Stimulated activated naive CD4-positive, alpha-beta T cell treated with Interleukin-2 at 50 U/mL for 16 hours (primary cell): ENCODE results near the gene S1PR1.
"Not testable (repeated sequence)": the region's sequence is repeated elsewhere in the genome, so short reads cannot be mapped to it uniquely, and the experiment has no call there.

Experiments used
- DNase-seq: peaks from one replicate; lab custom pipeline; 2025; lab: John Stamatoyannopoulos, UW

The S1PR1 gene

DNA sequence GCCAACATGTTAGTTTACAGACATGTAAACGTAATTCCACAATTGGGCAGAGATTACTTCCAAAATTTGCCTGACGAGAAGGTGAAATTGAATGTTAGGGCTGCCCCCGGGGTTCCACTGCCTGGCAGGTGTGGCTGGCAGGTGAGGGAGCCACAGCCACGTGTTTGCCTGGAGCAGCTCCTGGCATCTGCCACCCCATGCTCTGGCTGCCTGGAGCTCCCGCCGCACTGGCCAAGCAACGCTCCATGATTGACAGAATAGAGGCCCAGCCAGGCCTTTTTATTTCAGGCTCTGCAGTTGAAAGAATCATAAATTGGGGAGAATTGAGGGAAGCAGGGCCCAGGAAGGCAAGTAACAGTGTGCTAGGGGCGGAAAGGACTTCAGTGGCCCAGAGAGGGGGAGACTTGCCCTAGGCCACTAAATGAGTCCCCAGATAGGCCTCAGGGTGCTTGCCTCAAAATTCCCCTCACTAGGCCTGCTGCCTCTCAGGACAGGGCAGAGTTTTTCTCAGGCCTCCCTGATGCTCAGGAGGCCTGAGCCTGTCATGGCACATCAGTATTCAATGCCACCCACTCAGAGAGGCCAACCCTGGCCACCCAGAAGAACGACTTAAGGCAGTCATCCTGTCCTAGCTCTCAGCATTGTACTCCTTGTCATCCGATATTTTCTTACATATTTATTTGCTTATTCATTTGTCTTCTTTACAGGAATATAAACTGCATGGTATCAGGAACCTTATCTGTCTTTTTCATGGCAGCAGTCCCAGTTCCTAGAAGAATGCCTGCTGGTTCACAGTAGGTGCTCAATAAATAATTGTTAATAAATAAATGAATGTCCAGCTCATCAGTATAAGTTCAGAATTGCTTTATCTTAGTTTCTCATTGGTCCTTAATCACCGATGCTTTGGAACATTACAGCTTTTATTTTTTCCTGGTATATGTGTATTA, 16.6 kb upstream of the S1PR1 start:
- no peak for DNase-seq

DNA sequence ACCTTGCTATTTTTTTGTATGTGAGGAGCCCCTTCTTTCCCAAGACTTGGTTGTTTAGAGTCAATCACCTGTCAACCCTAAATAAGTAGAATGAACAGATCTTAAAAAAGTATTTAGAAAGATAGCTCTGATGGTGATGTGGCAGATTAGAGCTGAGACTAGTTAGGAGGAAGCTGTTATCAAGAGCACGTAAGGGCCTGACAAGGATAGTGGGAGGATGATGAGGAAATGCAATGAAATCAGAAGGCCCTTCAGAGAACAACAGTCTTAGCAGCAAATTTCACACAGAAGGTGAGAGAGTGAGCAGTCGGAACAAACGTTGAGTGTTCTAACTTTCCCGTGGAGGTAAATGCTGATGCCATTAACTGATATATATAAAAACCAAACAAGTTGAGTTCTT, 15.9 kb upstream of the S1PR1 start:
- DNase-seq, result no peak

DNA sequence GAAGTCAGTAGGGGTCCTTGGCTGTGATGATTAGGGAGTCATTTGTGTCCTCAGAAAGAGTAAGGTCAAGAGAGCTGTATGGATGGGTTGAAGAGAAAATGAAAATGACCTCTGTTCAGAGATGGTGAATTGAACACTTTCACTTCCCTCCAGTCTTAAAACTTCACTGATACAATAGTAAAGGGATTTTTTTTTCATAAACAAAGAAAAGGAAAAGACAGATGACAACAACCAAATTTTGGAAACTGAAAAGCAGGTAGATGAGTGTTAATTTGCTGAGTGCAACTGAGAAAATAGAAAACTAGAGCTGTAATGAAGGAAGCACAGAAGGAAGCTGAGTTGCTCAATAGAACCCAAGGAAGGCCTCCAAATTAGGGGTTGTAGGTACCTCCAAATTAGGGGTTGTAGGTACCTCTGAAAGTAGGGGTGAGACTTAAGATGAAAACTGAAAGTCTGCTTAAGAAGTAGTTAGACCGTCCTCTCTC, 14.8 kb upstream of the S1PR1 start:
- DNase-seq, result no peak

DNA sequence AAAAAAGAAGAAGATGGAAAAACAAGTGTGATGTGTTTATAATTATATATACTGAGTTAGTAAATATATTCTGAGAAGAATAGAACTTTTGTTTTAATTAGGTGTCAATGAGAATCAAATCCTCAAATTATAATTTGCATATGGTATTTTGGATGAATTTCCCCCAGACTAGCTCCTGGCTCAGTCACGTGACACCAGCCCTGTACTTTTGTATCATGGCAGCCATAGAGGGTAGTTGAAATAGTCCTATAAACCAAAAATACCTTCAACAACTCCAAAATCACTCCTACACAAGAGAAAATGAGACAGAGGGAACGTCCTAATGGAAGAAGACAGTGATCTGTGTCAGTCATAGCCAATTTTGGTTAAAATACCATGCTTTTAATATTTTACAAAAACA, 9.0 kb upstream of the S1PR1 start:
- DNase-seq, result no peak

DNA sequence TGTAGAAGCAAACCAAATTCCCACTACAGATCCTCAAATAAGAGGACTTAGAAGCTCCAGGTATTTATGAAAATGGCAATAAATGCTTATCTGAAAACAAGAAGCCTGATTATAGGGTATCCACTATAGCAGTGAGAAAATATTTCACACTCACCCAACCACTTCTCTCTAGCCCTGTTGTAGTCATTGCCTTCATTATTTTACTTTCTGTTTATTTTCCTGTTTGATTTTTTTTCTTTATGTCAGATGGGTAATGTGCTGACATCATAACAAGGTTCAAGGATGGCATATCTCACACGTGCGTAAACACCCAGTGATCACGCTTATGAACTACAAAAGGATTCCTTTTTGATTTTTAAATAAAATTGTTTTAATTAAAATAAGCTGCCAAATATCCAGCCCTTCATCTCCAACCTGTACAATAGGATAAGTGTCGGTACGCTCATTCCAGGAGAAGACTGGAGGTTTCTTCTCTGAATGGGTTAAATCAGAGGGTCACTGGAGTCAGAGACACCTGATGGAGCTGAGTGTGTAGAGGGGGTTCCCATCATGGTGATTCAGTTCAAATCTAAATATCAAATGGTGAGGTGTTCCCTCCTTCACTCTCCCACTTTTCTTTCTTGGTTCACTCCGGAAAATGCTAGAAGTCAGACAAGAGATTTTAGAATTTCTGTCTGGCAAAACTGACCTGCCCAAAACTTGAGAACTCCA, 8.2 kb upstream of the S1PR1 start:
- no peak for DNase-seq

DNA sequence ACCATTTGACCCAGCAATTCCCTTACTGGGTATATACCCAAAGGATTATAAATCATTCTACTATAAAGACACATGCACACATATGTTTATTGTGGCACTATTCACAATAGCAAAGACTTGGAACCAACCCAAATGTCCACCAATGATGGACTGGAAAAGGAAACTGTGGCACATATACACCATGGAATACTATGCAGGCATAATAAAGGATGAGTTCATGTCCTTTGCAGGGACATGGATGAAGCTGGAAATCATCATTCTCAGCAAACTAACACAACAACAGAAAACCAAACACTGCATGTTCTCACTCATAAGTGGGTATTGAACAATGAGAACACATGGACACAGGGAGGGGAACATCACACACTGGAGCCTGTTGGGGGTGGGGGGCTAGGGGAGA, 4.6 kb upstream of the S1PR1 start:
- DNase-seq, result not testable (repeated sequence)

DNA sequence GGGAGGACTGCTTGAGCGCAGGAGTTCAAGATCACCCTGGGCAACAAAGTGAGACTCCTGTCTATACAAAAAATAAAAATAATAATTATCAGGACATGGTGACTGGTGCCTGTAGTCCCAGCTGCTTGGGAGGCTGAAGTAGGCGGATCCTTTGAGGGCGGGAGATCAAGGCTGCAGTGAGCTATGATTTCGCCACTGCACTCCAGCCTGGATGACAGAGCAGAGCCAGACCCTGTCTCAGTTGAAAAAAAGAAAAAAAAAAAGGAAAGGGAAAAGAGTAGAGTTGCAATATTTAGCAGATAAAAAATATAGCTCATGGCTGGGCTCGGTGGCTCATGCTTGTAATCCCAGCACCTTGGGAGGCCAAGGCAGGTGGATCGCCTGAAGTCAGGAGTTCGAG, 3.3 kb upstream of the S1PR1 start:
- DNase-seq, result no peak

DNA sequence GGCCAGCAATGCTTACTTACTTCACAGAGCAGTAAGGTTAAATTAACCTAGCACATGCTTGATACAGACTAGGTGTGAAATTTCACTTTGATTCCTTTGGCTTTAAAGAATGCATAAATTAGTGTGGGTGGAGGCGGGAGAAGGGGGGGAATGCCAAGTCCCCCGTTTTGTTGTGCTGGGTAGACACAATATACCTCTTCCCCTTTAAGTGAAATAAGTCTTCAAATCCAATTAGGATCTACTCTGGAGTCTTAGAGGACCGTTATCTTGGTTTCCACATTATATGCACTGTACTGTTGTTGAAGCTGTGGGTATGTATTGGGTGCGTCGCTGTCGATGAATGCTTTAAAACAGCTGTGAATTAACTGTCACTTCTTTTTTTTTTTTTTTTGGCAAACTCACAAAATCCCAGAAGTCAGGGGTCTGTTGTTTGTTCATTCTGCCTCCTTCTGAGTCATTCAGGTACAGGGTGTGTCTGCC, 1.6 kb upstream of the S1PR1 start:
- DNase-seq, result peak; percentile 39

DNA sequence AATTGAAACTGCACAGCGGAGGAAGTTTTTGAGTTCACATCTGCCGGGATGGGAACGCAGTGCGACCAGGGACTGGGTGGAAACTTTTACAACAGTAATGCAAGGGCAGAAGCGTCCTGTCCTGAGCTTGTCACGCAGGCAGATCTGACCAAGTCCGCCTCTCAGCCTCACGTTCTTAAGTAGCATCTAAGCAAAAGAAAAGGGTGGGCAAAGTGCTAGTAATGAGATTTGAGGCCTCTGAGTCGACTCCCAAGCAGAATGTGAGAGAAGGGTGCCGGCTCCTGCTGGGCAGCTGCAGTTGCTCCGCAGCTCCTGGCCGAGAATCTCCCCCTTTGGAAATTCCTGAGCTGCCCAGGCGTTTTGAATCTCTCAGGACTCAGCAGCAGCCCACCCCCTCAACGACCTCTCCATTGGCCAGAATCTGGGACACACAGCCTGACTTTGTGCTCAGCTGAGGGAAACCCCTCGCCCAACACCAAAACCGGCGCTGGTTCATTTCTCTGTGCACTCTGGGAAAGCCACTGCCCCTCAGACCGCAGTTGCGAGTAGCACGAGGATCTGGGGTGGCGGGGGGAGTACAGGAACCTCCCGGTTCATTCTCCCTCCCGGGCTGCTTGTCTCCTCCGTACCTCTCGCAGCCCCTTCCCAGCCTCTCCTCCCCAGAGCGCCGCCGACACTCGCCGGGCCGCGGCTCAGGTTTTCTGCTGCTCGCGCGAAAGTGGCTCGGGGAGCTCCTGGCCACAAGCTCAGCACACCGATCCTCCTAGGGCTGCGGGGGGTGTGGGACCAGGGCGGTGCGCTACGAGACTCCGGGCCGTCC, 913 bp upstream of the S1PR1 start:
- peak; percentile 72 for DNase-seq

DNA sequence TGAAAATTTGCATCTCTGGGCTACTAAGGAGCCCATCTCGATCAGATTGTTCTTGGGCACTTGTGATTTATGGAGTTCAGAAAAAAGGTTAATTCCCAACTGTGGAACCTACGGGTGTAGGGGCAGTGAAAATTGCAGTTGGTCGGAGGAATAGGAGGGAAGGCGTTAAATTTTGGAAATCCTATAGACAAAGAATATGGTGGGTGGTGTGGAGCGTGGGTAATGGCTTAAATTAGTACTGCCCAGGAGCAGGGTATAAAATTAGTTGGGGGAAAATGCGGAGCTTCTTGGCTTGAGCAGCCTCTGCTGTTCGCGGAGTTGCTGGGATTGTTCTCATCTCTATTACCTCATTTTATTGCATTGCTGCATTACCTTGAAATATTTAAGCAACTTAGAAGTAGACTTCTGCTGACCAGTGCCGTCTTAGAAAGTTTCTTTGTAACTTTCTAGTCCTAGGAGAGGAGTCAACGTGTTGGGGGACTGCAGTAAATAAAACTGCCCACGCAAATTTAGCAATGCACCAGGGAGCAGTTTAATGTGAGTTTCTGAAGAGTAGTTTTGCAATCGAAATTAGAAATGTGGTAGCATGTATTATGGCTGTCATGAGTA, 514 bp downstream of the S1PR1 start:
- DNase-seq, result peak; percentile 35

DNA sequence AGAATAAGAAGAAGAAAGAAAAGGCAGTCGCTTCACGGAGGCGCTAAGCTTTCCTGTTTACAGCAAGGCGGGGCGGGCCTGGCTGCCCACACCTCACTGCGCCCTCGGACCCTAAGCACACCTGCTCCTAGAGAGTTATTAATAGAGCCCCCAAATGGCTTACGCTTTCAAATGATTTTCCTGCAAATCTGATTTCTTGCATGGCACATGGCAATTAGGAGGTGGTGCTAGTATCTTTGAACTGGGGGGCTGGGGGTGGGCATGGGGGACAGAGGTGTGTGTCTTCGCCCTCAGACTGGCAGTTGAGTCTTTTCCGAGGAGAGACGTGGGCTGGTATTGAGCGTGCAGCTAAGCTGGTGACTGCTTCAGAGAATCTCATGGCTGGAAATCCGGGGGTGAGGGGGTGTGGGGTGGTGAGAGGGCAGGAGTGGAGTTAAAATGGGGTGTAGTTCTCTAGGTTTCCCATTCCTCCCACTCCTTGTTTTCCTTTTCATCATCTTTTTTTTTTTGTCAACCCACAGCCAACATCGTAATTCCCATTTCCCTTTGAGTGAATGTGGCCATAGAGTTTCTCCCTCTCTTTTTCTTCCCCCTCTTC, 1.3 kb downstream of the S1PR1 start:
- peak; percentile 78 for DNase-seq

DNA sequence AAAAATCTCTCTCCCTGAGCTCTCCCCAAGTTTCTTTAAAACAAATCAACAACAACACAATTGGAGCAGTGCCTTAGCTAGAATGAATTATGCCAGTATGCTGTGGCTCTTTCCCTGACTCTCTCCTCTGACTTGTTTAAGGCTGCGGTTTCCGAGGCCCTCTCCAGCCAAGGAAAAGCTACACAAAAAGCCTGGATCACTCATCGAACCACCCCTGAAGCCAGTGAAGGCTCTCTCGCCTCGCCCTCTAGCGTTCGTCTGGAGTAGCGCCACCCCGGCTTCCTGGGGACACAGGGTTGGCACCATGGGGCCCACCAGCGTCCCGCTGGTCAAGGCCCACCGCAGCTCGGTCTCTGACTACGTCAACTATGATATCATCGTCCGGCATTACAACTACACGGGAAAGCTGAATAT, 1.9 kb downstream of the S1PR1 start:
- peak; percentile 81 for DNase-seq

DNA sequence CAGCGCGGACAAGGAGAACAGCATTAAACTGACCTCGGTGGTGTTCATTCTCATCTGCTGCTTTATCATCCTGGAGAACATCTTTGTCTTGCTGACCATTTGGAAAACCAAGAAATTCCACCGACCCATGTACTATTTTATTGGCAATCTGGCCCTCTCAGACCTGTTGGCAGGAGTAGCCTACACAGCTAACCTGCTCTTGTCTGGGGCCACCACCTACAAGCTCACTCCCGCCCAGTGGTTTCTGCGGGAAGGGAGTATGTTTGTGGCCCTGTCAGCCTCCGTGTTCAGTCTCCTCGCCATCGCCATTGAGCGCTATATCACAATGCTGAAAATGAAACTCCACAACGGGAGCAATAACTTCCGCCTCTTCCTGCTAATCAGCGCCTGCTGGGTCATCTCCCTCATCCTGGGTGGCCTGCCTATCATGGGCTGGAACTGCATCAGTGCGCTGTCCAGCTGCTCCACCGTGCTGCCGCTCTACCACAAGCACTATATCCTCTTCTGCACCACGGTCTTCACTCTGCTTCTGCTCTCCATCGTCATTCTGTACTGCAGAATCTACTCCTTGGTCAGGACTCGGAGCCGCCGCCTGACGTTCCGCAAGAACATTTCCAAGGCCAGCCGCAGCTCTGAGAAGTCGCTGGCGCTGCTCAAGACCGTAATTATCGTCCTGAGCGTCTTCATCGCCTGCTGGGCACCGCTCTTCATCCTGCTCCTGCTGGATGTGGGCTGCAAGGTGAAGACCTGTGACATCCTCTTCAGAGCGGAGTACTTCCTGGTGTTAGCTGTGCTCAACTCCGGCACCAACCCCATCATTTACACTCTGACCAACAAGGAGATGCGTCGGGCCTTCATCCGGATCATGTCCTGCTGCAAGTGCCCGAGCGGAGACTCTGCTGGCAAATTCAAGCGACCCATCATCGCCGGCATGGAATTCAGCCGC, 2.5 kb downstream of the S1PR1 start:
- peak; percentile 62 for DNase-seq

DNA sequence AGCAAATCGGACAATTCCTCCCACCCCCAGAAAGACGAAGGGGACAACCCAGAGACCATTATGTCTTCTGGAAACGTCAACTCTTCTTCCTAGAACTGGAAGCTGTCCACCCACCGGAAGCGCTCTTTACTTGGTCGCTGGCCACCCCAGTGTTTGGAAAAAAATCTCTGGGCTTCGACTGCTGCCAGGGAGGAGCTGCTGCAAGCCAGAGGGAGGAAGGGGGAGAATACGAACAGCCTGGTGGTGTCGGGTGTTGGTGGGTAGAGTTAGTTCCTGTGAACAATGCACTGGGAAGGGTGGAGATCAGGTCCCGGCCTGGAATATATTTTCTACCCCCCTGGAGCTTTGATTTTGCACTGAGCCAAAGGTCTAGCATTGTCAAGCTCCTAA, 3.2 kb downstream of the S1PR1 start:
- DNase-seq, result no peak

DNA sequence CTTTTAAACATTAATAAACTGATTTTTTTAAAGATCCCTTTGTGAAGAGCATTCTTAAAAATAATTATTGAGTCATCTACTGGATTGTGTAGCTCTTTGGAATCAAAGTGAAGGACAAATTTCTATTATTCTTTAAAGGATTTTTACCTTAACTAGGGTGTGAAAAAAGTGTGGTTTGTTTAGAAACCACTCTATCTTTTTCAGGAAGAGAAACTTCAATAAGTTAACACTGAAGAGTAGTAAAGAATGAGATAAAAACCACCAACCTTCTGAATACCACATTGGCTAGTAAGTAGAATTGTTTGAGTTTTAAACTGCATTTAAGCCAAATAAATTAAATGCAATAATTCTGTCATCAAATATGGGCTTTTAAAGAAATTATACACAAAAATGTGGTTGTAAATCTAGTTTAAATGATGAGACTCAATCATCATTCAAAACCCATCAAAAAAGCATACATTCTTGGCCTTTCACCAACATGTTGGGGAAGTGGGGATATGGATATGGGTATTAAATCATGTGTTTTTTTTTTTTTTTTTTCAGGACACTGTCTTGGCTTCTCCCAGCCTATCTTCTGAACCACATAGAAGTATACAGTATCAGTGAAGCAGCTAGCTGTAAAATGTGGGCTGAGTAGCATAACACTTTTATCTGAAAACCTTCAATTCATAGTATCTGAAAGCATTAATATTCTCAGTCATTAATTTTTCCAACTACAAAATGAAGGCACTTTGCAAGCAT, 4.8 kb downstream of the S1PR1 start:
- DNase-seq, result no peak

DNA sequence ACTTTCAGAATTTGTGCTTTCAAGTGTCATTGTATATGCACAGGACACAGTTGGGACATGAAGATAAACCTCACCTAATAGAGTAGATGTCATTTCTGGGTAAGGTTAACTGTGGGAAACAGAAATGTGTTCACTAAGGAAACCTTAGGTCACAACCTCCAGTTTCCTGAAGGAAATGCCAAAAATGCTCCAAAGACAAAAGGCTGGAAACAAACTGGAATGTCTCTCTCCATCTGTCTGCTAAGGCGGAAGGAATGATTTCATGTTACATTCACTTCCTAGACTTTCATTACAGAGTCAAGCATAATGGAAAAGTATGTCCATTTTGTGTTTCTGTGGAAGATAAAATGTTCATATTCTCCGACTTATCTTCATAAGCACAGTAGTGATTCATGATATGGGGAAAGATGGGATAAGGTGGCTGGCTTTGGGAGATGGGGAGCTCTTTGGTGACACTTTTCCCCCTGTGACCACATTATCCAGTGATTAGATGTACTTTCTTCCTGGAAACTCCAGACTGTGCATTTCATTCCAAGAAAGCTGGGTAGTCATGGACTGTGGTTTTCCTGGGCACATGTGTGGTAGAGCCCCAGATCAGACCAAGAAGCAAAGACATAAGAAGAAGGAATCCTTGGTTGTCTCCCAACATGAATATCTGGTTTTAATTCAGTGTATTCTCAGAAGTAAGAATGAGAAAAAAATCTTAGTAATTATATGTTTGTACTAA, 5.7 kb downstream of the S1PR1 start:
- DNase-seq, result no peak

DNA sequence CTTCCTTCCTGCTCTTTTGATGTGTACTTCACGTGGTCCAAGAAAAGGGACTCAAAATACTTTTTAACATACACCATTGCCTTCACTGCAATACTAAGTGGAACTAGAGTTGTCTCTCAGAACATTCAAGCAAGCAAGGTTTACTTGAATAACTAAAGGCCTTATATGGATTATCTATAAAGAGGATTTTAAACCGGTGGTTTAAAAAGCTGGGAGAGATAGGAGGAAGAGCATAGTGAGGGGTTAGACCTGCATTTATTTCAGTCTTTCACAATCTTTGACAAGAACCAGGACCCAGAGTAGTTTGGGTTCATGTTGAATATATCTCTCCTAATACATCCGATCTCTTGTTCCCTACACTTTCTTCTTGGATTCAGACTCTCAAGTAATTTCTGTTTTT, 6.9 kb downstream of the S1PR1 start:
- no peak for DNase-seq

DNA sequence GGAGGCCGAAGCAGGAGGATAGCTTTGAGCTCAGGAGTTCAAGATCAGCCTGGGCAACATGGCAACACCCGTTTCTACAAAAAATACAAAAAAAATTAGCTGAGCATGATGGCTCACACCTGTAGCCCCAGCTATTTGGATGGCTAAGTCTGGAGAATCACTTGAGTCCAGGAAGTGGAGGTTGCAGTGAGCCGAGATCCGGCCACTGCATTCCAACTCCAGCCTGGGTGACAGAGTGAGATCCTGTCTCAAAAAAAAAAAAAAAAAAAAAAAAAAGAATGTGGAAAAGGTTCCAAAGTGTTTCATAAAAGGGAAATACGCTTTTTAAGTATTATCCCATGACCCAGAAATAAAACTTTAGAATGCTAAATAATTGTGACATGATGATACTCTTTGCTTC, 8.0 kb downstream of the S1PR1 start:
- DNase-seq, result no peak
